ENCODE results near the gene GNS.

DNA sequence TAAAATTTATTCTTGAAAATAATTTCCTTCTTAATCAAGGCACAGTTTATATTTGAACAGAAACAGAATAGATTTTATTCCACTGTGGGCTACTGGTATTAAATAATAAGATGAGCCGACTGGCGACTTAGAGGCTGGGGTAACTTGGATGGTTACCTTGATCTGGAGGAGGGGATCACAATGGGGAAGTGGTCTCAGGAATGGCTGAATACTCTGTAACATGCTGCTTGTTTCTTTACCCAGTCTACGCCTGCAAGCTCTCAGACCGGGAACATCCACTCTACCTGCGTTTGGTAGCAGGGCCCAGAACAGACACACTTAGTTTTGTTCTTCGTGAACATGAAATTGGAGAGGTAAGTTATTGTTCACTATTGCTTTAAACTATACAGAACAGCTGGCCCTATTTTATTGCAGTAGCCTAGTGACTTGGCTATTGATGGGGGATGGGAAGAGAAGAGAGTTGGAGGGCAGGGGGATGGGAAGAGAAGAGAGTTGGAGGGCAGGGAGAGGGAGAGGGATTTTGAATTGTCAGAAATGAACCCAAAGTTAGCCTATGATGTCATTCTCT is 67.9 kb downstream of the GNS start:
- TF ChIP-seq FOXA1 (IDR thresholded peaks at IDR 0.05) (no peak), L3MBTL2 (conservative IDR thresholded peaks at IDR 0.05) (no peak), ARNT (IDR thresholded peaks at IDR 0.05) (no peak), SUZ12 (IDR thresholded peaks at IDR 0.05) (no peak), TARDBP (IDR thresholded peaks at IDR 0.05) (no peak), FOXK2 (IDR thresholded peaks at IDR 0.05) (no peak), FOXM1 (IDR thresholded peaks at IDR 0.05; ENCODE audit: borderline replicate concordance) (no peak), LEF1 (IDR thresholded peaks at IDR 0.05; ENCODE audit: borderline replicate concordance) (no peak), ZNF384 (IDR thresholded peaks at IDR 0.05) (no peak), NFRKB (IDR thresholded peaks at IDR 0.05) (no peak), SP1 (IDR thresholded peaks at IDR 0.05) (no peak), HDGF (IDR thresholded peaks at IDR 0.05; ENCODE audit: borderline replicate concordance) (no peak)

All from HEK293T (cell line).